Naive thymus-derived CD4-positive, alpha-beta T cell (primary cell): ENCODE measurements around the gene ZIC5. TPM values are rescaled to one million over a fixed set of nuclear protein-coding genes. Genes with fewer than 3 reads are reported as not detected.

ENCODE experiments used
- ATAC-seq: fragments of 150-1000 bp; cut with Tn5 transposase; 2 replicates; pipeline ENCODE4 v1.10.0; 2021; ENCODE audit warnings: mild to moderate bottlenecking, moderate library complexity
- CTCF ChIA-PET: fragments of 350-600 bp; sonication (Branson Sonifier 250); formaldehyde crosslinking; loops from one replicate; lab custom pipeline; 2021; ENCODE audit warnings: antibody characterized with exemption; lab: Charles Lee
- POLR2A ChIA-PET: fragments of 350-600 bp; sonication (Branson Sonifier 250); formaldehyde crosslinking; loops from one replicate; lab custom pipeline; 2021; ENCODE audit warnings: antibody characterized with exemption, inconsistent platforms; lab: Charles Lee
- DNase-seq, 9 donors: peaks; one replicate each; pipeline versions ENCODE4 v3.0.0 to v3.0.0-alpha.2; 2020 to 2022; ENCODE audit warnings: mixed read lengths in 1 of 9
- H3K27ac ChIP-seq: one replicate; pipeline ENCODE4 v1.7.0; 2013; ENCODE audit warnings: mild to moderate bottlenecking, low read depth, low read length, moderate library complexity
- H3K27me3 ChIP-seq, 2 donors: one replicate each; pipeline ENCODE4 v1.7.0; 2013; ENCODE audit warnings: low read length in 2 of 2, mild to moderate bottlenecking in 2 of 2, moderate library complexity in 2 of 2; ENCODE audit not compliant: control insufficient read depth in 2 of 2, insufficient read depth in 2 of 2
- H3K36me3 ChIP-seq, 3 experiments: 1 replicate in 2 of 3; 2 replicates in 1 of 3; pipeline ENCODE4 v1.7.0; 2013; ENCODE audit warnings: low read length in 3 of 3, mild to moderate bottlenecking in 3 of 3, moderate library complexity in 1 of 3; ENCODE audit not compliant: insufficient read depth in 3 of 3, control insufficient read depth in 2 of 3
- H3K4me1 ChIP-seq, 2 donors: one replicate each; pipeline ENCODE4 v1.7.0; 2013; ENCODE audit warnings: low read length in 2 of 2, mild to moderate bottlenecking in 2 of 2, moderate library complexity in 1 of 2; ENCODE audit not compliant: control insufficient read depth in 2 of 2, insufficient read depth in 2 of 2
- H3K4me3 ChIP-seq: 2 replicates; pipeline ENCODE4 v1.7.0; 2013; ENCODE audit warnings: mild to moderate bottlenecking, low read length
- H3K9me3 ChIP-seq, 3 experiments: 1 replicate in 2 of 3; 2 replicates in 1 of 3; pipeline ENCODE4 v1.7.0; 2013; ENCODE audit warnings: low read length in 3 of 3; ENCODE audit not compliant: control insufficient read depth in 2 of 3
- H3K27ac Mint-ChIP-seq, 9 donors: one replicate each; pipeline ENCODE4 v1.8.0; 2020 to 2022; ENCODE audit warnings: mixed read lengths in 9 of 9, mild to moderate bottlenecking in 8 of 9, moderate library complexity in 5 of 9, inconsistent platforms in 2 of 9
- H3K27me3 Mint-ChIP-seq, 5 donors: one replicate each; pipeline ENCODE4 v1.8.0; 2021 to 2022; ENCODE audit warnings: mixed read lengths in 5 of 5, mild to moderate bottlenecking in 1 of 5
- H3K36me3 Mint-ChIP-seq, 5 donors: one replicate each; pipeline ENCODE4 v1.8.0; 2020 to 2022; ENCODE audit warnings: mixed read lengths in 5 of 5, mild to moderate bottlenecking in 3 of 5, inconsistent platforms in 1 of 5
- H3K4me1 Mint-ChIP-seq, 7 donors: one replicate each; pipeline ENCODE4 v1.8.0; 2020 to 2022; ENCODE audit warnings: mixed read lengths in 7 of 7, mild to moderate bottlenecking in 3 of 7, inconsistent platforms in 1 of 7
- H3K4me3 Mint-ChIP-seq, 10 donors: one replicate each; pipeline ENCODE4 v1.8.0; 2020 to 2022; ENCODE audit warnings: mild to moderate bottlenecking in 10 of 10, mixed read lengths in 10 of 10, moderate library complexity in 6 of 10, inconsistent platforms in 2 of 10
- H3K9me3 Mint-ChIP-seq, 11 donors: one replicate each; pipeline ENCODE4 v1.8.0; 2020 to 2022; ENCODE audit warnings: mixed read lengths in 11 of 11, mild to moderate bottlenecking in 4 of 11, inconsistent platforms in 1 of 11, moderate library complexity in 1 of 11
- intact Hi-C, 2 donors: fragments of 100-400 bp; cut with micrococcal nuclease; formaldehyde crosslinking; loops; one replicate each; pipeline ENCODE4 v1.15.1; 2023
- polyA plus RNA-seq, 2 donors: library from polyadenylated mRNA; unstranded; fragments of 300-500 nt; fragmentation: Illumina TruSeq; gene quantifications; one replicate each; pipeline ENCODE4 v1.2.3, GENCODE V29; 2021
- total RNA-seq, 6 experiments: library from RNA in 5 of 6; stranded (reverse) in 5 of 6; gene quantifications; 1 replicate in 5 of 6; 2 replicates in 1 of 6; pipeline ENCODE4 v1.2.3 and lab custom pipeline; 2021 to 2026

The ZIC5 gene
- total and polyA plus RNA-seq, 7 experiments from 2014 or later: not detected

DNA sequence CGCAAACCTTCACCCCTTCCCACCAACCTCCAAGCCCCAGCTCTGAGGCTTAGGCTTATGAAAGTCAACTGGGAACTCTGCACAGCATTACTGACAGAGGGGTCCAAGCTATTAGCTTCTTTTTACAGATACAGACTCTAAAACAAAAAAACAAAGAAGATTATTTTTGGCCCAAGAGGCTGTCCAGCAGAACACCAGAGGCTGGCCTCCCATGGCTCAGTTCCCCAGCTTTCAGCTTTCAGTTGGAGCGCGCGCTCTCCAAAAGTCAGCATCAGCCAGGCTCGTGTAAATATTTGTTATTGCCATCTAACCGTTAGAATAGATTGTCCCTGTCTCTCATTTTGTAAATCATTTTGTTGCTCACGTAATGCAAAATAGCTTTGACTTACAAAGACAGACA lies 58.4 kb downstream of the ZIC5 start:
- Mint-ChIP-seq H3K36me3 (peaks cover 0 to 14% (median 0%) of the 10 kb centered on the region in 5 donors), H3K4me3 (peak overlapping the region in 1 of 10 donors; percentile 2), H3K27me3 (peaks cover 10 to 30% (median 13%) of the 10 kb centered on the region in 5 donors), H3K4me1 (peaks cover 5 to 38% (median 9%) of the 10 kb centered on the region in 7 donors), H3K27ac (no peak overlapping the region), H3K9me3 (peaks cover 0 to 7% (median 0%) of the 10 kb centered on the region in 11 donors)
- ChIA-PET POLR2A (no interaction called here), CTCF (interaction anchor here (1.2 to 4.7 kb wide), 4 partner anchors 255 to 602 kb away, joined by 4 to 38 read pairs (median 6); no protein-coding TSS in a partner anchor)
- Histone ChIP-seq H3K4me3 (no peak overlapping the region), H3K27ac (no peak overlapping the region), H3K9me3 (no peaks in the 10 kb centered on the region), H3K4me1 (peaks cover 0 to 12% of the 10 kb centered on the region in 2 donors), H3K27me3 (no peaks in the 10 kb centered on the region), H3K36me3 (no peaks in the 10 kb centered on the region)
- DNase-seq: no peak
- intact Hi-C loops: loop anchor here in 1 of 2 donors (10.0 kb wide), 1 partner anchor 1212 kb away; no protein-coding TSS in a partner anchor
- no peak for ATAC-seq

Other genes starting within 250 kb of the ZIC5 start
- gene ZIC2, start 10.0 kb upstream of the ZIC5 start, total RNA-seq: under 1 TPM in 1 of 5 experiments, not detected in 4; 0.51 TPM
- not detected for gene ZIC2, start 10.0 kb upstream of the ZIC5 start, polyA plus RNA-seq
- gene PCCA, start 117.3 kb upstream of the ZIC5 start, total RNA-seq: 10 to 100 TPM in 4 of 5 experiments, 1 to 10 TPM in 1; 8.3 to 14.6 (median 12.0) TPM
- gene PCCA, start 117.3 kb upstream of the ZIC5 start, polyA plus RNA-seq: 1 to 10 TPM; 7.3 to 9.0 TPM